Mesendoderm (in vitro differentiated cells): ENCODE measurements around the gene RPS6KA5.
"Not testable (repeated sequence)": the region's sequence is repeated elsewhere in the genome, so short reads cannot be mapped to it uniquely, and the experiment has no call there.

Experiments used
- DNase-seq: peaks from one replicate; pipeline ENCODE4 v3.0.0; 2013
- H2AK5ac ChIP-seq: 2 replicates; pipeline ENCODE4 v1.6.1; 2013; ENCODE audit warnings: low read length, inconsistent platforms
- H2BK120ac ChIP-seq: 2 replicates; pipeline ENCODE4 v1.6.1; 2013; ENCODE audit warnings: low read depth, mild to moderate bottlenecking, low read length, moderate library complexity, mixed read lengths
- H2BK15ac ChIP-seq: replicated peaks from 2 replicates; pipeline ENCODE4 v1.6.1; 2013; ENCODE audit warnings: low read depth, mild to moderate bottlenecking, moderate library complexity
- H2BK5ac ChIP-seq: 2 replicates; pipeline ENCODE4 v1.6.1; 2013; ENCODE audit warnings: low read length, inconsistent platforms
- H3K18ac ChIP-seq: 2 replicates; pipeline ENCODE4 v1.6.1; 2013; ENCODE audit warnings: mild to moderate bottlenecking, low read length, mixed read lengths
- H3K23ac ChIP-seq: one replicate; pipeline ENCODE4 v1.6.1; 2013; ENCODE audit warnings: low read length
- H3K27ac ChIP-seq: 2 replicates; pipeline ENCODE4 v1.5.1; 2013; ENCODE audit warnings: low read depth, mild to moderate bottlenecking, inconsistent platforms, low read length, moderate library complexity
- H3K27me3 ChIP-seq: 2 replicates; pipeline ENCODE4 v1.6.1; 2013; ENCODE audit warnings: low read length, control low read depth, mild to moderate bottlenecking, inconsistent platforms; ENCODE audit not compliant: insufficient read depth, poor library complexity
- H3K36me3 ChIP-seq: 2 replicates; pipeline ENCODE4 v1.6.1; 2013; ENCODE audit warnings: low read length, inconsistent platforms; ENCODE audit not compliant: control insufficient read depth, insufficient read depth
- H3K4ac ChIP-seq: one replicate; pipeline ENCODE4 v1.6.1; 2013; ENCODE audit warnings: low read depth, mild to moderate bottlenecking, low read length, moderate library complexity
- H3K4me1 ChIP-seq: 2 replicates; pipeline ENCODE4 v1.6.1; 2013; ENCODE audit warnings: low read depth, low read length, inconsistent platforms; ENCODE audit not compliant: control insufficient read depth
- H3K4me2 ChIP-seq: 2 replicates; pipeline ENCODE4 v1.6.1; 2013; ENCODE audit warnings: low read length
- H3K4me3 ChIP-seq: 2 replicates; pipeline ENCODE4 v1.5.1; 2013; ENCODE audit warnings: mild to moderate bottlenecking, low read length
- H3K56ac ChIP-seq: one replicate; pipeline ENCODE4 v1.6.1; 2013; ENCODE audit warnings: low read length
- H3K79me1 ChIP-seq: 2 replicates; pipeline ENCODE4 v1.6.1; 2013; ENCODE audit warnings: low read length, inconsistent platforms
- H3K79me2 ChIP-seq: 2 replicates; pipeline ENCODE4 v1.6.1; 2013; ENCODE audit warnings: mild to moderate bottlenecking, low read length; ENCODE audit not compliant: control insufficient read depth, insufficient read depth
- H3K9ac ChIP-seq: 2 replicates; pipeline ENCODE4 v1.6.1; 2013; ENCODE audit warnings: low read length, inconsistent platforms
- H4K5ac ChIP-seq: one replicate; pipeline ENCODE4 v1.6.1; 2013; ENCODE audit warnings: low read length
- H4K8ac ChIP-seq: one replicate; pipeline ENCODE4 v1.6.1; 2013; ENCODE audit warnings: low read depth, mild to moderate bottlenecking, control low read depth, low read length, moderate library complexity
- WGBS: extraction: QIAGEN DNeasy Blood & Tissue Kit; methylation state at CpG from one replicate; pipeline ENCODE4 v1.1.7; 2013; ENCODE audit warnings: low lambda C conversion rate, missing lambda C conversion rate; ENCODE audit not compliant: insufficient coverage; ENCODE audit errors: extremely low coverage; 5-methylcytosine and 5-hydroxymethylcytosine counted together

Gene RPS6KA5

DNA sequence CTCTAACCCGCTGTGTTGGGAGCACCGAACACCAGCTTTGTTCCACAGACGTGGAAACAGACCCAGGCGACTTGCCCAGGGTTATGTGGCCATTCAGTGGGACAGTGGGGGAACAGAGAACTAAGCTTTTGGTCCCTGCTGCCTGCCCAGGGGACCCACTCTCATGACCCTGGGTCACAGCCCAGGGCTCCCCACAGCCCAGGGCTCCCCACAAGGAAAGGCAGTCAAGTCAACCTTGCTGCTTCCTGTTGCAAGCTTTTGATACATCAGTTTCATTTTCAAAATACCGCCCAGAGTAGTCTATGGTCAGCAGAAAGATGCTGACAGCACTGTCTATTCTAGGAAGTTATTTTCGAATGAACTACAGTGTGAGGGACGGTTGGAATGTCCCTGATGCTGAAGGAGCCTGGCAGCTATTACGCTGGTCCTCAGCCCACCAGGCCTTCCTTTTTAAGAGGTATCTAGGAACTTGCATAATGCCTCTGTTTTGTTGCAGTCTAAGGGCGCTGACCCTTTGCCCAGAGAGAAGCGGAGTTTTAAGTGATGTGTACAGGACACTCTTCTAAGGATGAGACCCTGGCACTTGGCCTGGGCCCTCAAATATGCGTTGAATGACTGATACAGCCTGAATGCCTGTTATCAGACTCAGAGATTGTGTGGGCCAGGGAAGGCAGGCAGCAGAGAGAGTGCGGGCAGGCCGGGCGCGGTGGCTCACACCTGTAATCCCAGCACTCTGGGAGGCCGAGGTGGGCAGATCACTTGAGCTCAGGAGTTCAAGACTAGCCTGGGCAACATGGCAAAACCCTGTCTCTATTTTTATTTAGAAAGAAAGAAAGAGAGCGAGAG is 231.6 kb downstream of the RPS6KA5 start:
- no peak for DNase-seq
- Histone ChIP-seq H3K9ac (peak overlapping the region; percentile 35), H3K27ac (no peak overlapping the region), H2BK120ac (no peak overlapping the region), H3K4me2 (no peak overlapping the region), H4K8ac (no peak overlapping the region), H3K79me2 (no peaks in the 10 kb centered on the region), H2BK15ac (no peak overlapping the region), H3K4me1 (no peaks in the 10 kb centered on the region), H3K56ac (peak overlapping the region; percentile 65), H3K4ac (no peak overlapping the region), H2AK5ac (no peak overlapping the region), H3K36me3 (no peaks in the 10 kb centered on the region), H2BK5ac (no peak overlapping the region), H3K18ac (no peak overlapping the region), H3K23ac (no peak overlapping the region), H3K4me3 (no peak overlapping the region), H4K5ac (no peak overlapping the region), H3K27me3 (no peaks in the 10 kb centered on the region), H3K79me1 (no peaks in the 10 kb centered on the region)
- WGBS = no CpG with 5 or more reads among the region's 17 CpGs

DNA sequence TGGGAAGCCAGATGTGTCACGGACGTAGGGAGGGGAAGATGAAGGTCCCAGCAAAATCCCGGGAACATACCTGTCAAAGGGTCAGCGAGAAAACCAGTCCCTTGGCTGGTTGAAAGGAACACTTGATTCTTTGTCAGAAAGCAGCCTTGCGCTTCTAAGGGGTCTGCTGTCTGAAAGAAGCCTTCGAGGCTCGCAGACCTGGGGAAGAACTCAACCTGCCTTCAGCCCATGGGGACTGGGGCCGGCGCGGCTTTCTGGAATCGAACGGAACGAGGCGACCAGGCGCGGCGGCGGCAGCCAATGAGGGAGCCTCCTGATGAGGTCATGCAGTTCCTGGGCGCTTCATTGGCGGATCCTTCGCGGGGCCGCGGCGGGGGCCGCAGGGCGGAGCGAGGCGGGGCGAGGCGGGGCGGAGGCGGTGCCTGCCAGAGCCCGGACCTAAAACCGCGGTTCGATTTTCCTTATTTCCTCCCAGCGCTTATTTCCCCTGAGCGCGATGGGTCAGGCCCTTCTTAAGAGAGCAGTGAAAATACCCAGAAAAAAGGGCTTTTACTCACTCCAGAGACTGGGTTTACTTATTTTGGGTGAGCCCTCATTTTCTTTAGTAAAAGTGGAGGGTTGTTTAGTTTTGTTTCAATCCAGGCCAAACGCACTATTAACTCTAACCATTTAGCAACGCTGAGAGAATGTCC is 232.4 kb downstream of the RPS6KA5 start:
- Histone ChIP-seq H2BK15ac (no peak overlapping the region), H3K27me3 (no peaks in the 10 kb centered on the region), H3K4ac (no peak overlapping the region), H3K79me1 (no peaks in the 10 kb centered on the region), H3K27ac (no peak overlapping the region), H3K36me3 (no peaks in the 10 kb centered on the region), H3K4me3 (no peak overlapping the region), H4K5ac (no peak overlapping the region), H2BK120ac (no peak overlapping the region), H3K23ac (no peak overlapping the region), H3K4me2 (peak overlapping the region; percentile 66), H2AK5ac (no peak overlapping the region), H3K56ac (peak overlapping the region; percentile 68), H3K18ac (peak overlapping the region; percentile 56), H4K8ac (no peak overlapping the region), H3K79me2 (no peaks in the 10 kb centered on the region), H3K9ac (peak overlapping the region; percentile 66), H3K4me1 (no peaks in the 10 kb centered on the region), H2BK5ac (no peak overlapping the region)
- no CpG with 5 or more reads among the region's 42 CpGs for WGBS
- peak; percentile 95 for DNase-seq

- H3K9ac ChIP-seq, H3K79me2 ChIP-seq: not testable (repeated sequence)
- WGBS = no CpG with 5 or more reads among the region's 4 CpGs
These were observed 236.9 kb downstream of the RPS6KA5 start for GRCh38 chr14:90823542-90823941.

GRCh38 chr14:90820958-90821357 is 239.5 kb downstream of the RPS6KA5 start:
- Histone ChIP-seq H3K4me2 (no peak overlapping the region), H2BK15ac (no peak overlapping the region), H3K79me1 (no peaks in the 10 kb centered on the region), H3K27ac (no peak overlapping the region), H3K9ac (no peak overlapping the region), H2BK5ac (no peak overlapping the region), H3K23ac (no peak overlapping the region), H3K4me3 (no peak overlapping the region), H3K36me3 (no peaks in the 10 kb centered on the region), H3K27me3 (no peaks in the 10 kb centered on the region), H4K5ac (no peak overlapping the region), H3K18ac (no peak overlapping the region), H2BK120ac (no peak overlapping the region), H3K56ac (no peak overlapping the region), H3K4me1 (no peaks in the 10 kb centered on the region), H3K4ac (no peak overlapping the region), H2AK5ac (no peak overlapping the region), H3K79me2 (no peaks in the 10 kb centered on the region), H4K8ac (no peak overlapping the region)
- no CpG with 5 or more reads among the region's 11 CpGs for WGBS
- DNase-seq = no peak

More at GRCh38 chr14:90823542-90823941, 236.9 kb downstream of the RPS6KA5 start:
- H2BK120ac ChIP-seq, H3K18ac ChIP-seq, H3K79me1 ChIP-seq, H3K56ac ChIP-seq, H2BK5ac ChIP-seq, H2BK15ac ChIP-seq, H3K4me3 ChIP-seq, H3K4ac ChIP-seq, H4K5ac ChIP-seq, H3K4me2 ChIP-seq, H3K27ac ChIP-seq, H3K4me1 ChIP-seq, H3K27me3 ChIP-seq, H4K8ac ChIP-seq, H3K36me3 ChIP-seq, H3K23ac ChIP-seq, DNase-seq, H2AK5ac ChIP-seq: not testable (repeated sequence)

DNA sequence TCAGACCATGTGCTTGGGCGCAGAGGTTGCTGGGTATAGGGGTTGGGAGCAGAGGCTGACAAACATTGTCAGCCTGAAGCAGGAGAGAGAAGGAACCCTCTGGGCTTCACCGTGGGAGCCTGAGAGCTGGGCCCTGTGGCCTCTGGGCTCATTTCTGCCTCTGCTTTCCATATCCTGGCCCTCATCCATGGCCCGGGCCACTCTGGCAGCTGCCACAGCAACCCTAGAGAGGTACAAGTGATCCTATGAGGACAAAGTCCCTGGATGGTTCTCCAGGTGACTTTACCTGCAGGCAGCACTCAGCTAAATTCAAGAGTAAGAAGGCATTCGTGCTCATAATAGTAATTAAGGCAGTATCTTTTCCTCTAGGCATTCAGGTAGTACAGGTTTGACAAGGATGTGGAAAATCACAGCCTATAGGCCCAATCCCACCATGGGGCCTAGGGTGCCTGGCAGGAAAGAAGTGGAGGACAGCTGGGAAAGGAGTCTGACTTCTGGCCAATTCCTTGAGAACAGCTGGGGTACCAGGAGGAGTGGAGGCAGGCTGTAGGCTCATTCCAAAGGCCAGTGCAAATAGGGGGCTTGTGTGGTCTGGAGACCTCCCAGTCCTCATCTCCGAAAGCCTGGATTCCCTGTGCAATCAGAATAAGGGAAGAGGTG is 240.6 kb downstream of the RPS6KA5 start:
- Histone ChIP-seq H3K23ac (no peak overlapping the region), H3K9ac (no peak overlapping the region), H2BK5ac (no peak overlapping the region), H2BK120ac (no peak overlapping the region), H3K18ac (no peak overlapping the region), H3K4me2 (no peak overlapping the region), H2BK15ac (no peak overlapping the region), H3K79me2 (no peaks in the 10 kb centered on the region), H2AK5ac (no peak overlapping the region), H4K8ac (no peak overlapping the region), H3K79me1 (no peaks in the 10 kb centered on the region), H4K5ac (no peak overlapping the region), H3K36me3 (no peaks in the 10 kb centered on the region), H3K4ac (no peak overlapping the region), H3K56ac (no peak overlapping the region), H3K4me1 (no peaks in the 10 kb centered on the region), H3K4me3 (no peak overlapping the region), H3K27ac (no peak overlapping the region), H3K27me3 (no peaks in the 10 kb centered on the region)
- no peak for DNase-seq
- no CpG with 5 or more reads among the region's 5 CpGs for WGBS
